ENCODE measurements around the gene HPS4. TPM values are rescaled to one million over a fixed set of nuclear protein-coding genes. Genes with fewer than 3 reads are reported as not detected.

Gene HPS4
- polyA plus RNA-seq, 1 of the 3 experiments (the other 2 are of a cell fraction), result 22.5 TPM

- H3F3A ChIP-seq (replicated peaks; ENCODE audit: insufficient read depth), result no peaks in the 10 kb centered on the region
- WGBS (ENCODE audit: low lambda C conversion rate), result 89% methylated on average over 15 of the region's 15 CpGs
These were observed 35.8 kb downstream of the HPS4 start for GRCh38 chr22:26447584-26448329.

DNA sequence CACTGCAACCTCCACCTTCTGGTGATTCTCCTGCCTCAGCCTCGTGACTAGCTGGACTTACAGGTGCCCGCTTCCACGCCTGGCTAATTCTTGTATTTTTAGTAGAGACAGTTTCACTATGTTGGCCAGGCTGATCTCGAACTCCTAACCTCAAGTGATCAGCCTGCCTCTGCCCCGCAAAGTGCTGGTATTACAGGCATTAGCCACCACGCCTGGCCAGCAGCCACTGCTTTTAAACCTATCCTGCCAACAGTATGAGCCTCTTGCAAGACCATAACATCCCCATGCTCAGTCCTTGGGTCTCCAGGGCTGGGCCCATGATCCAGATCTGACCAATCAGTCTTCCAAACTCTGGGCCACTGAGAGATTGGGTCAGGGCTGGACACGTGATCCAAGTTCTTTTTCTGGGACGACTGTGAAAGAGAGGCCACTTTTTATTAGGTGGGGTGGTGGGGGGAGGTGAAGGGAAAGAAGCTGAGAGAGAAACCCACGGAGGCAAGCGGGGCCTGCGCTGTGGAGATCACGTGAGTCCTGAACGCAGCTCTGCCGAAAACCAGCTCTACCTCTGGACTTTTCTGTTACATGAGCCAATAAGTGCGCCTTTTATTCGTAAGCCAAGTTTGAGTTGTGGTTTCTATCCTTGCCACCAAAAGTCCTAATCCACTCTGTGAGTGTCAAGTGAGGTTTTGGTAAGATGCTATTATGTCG, 36.6 kb downstream of the HPS4 start:
- Histone ChIP-seq H3K4me3 (ENCODE audit: low read depth in 2 of 2, low read length in 1 of 2) (no peak overlapping the region), H2AFZ (ENCODE audit: low read depth) (no peak overlapping the region), H3F3A (replicated peaks; ENCODE audit: insufficient read depth) (no peaks in the 10 kb centered on the region), H3K9ac (no peak overlapping the region), H3K79me2 (ENCODE audit: insufficient read depth) (no peaks in the 10 kb centered on the region), H3K4me1 (ENCODE audit: control insufficient read depth in 1 of 2, insufficient read depth in 2 of 2, low read depth in 1 of 2, low read length in 1 of 2) (no peaks in the 10 kb centered on the region; a peak in 1 of 4 replicates), H3K36me3 (replicated peaks in 1 of 2; ENCODE audit: control insufficient read depth in 1 of 2, insufficient read depth in 2 of 2, low read length in 1 of 2) (peaks cover 0 to 15% of the 10 kb centered on the region in 2 experiments), H3K9me2 (no peaks in the 10 kb centered on the region), H3K4me2 (no peak overlapping the region), H3K27ac (ENCODE audit: low read depth in 2 of 2, low read length in 1 of 2) (no peak overlapping the region), H3K27me3 (ENCODE audit: insufficient read depth) (no peaks in the 10 kb centered on the region), H3K9me3 (no peaks in the 10 kb centered on the region), H4K20me1 (ENCODE audit: insufficient read depth) (no peaks in the 10 kb centered on the region)
- 89% methylated on average over 17 of the region's 17 CpGs for WGBS (ENCODE audit: low lambda C conversion rate)
- DNase-seq, result no peak
- POLR2A ChIA-PET, result no interaction called here
- CTCF ChIA-PET, result interaction anchor here (2.4 kb wide), 1 partner anchor 15 kb away, joined by 10 read pairs; no protein-coding TSS in a partner anchor
- TF ChIP-seq JUND (IDR thresholded peaks at IDR 0.05), result no peak
- no peak for TF ChIP-seq MEF2A (IDR thresholded peaks at IDR 0.05; ENCODE audit: borderline replicate concordance, low read depth)
- no peak for TF ChIP-seq POLR2AphosphoS5 (IDR thresholded peaks at IDR 0.05; ENCODE audit: low read depth, low read length)
- TF ChIP-seq, protein P1, sequence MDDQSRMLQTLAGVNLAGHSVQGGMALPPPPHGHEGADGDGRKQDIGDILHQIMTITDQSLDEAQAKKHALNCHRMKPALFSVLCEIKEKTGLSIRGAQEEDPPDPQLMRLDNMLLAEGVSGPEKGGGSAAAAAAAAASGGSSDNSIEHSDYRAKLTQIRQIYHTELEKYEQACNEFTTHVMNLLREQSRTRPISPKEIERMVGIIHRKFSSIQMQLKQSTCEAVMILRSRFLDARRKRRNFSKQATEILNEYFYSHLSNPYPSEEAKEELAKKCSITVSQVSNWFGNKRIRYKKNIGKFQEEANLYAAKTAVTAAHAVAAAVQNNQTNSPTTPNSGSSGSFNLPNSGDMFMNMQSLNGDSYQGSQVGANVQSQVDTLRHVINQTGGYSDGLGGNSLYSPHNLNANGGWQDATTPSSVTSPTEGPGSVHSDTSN (IDR thresholded peaks at IDR 0.05), result no peak
- no peak for TF ChIP-seq CTCF (IDR thresholded peaks at IDR 0.05)
- no peak for TF ChIP-seq TAF1 (IDR thresholded peaks at IDR 0.05; ENCODE audit: borderline replicate concordance, low read depth, low read length)
- TF ChIP-seq, protein P2, sequence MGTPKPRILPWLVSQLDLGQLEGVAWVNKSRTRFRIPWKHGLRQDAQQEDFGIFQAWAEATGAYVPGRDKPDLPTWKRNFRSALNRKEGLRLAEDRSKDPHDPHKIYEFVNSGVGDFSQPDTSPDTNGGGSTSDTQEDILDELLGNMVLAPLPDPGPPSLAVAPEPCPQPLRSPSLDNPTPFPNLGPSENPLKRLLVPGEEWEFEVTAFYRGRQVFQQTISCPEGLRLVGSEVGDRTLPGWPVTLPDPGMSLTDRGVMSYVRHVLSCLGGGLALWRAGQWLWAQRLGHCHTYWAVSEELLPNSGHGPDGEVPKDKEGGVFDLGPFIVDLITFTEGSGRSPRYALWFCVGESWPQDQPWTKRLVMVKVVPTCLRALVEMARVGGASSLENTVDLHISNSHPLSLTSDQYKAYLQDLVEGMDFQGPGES (IDR thresholded peaks at IDR 0.05; ENCODE audit: low read depth, low read length), result no peak
- no peak for TF ChIP-seq RXRA (IDR thresholded peaks at IDR 0.05; ENCODE audit: borderline replicate concordance, low read depth)
- TF ChIP-seq FOXJ3 (CRISPR knock-in tag; IDR thresholded peaks at IDR 0.05), result no peak
- TF ChIP-seq TCF12 (IDR thresholded peaks at IDR 0.05), result no peak
- TF ChIP-seq, protein P3, sequence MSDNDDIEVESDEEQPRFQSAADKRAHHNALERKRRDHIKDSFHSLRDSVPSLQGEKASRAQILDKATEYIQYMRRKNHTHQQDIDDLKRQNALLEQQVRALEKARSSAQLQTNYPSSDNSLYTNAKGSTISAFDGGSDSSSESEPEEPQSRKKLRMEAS (IDR thresholded peaks at IDR 0.05; ENCODE audit: low read depth), result no peak
- TF ChIP-seq REST (IDR thresholded peaks at IDR 0.05; ENCODE audit: low read depth, low read length), result no peak

More at GRCh38 chr22:26447584-26448329, 35.8 kb downstream of the HPS4 start:
- Histone ChIP-seq H3K27ac (ENCODE audit: low read depth in 2 of 2, low read length in 1 of 2) (no peak overlapping the region), H3K27me3 (ENCODE audit: insufficient read depth) (no peaks in the 10 kb centered on the region), H3K4me3 (ENCODE audit: low read depth in 2 of 2, low read length in 1 of 2) (no peak overlapping the region), H3K4me2 (no peak overlapping the region), H3K9ac (no peak overlapping the region), H3K9me3 (no peaks in the 10 kb centered on the region), H2AFZ (ENCODE audit: low read depth) (no peak overlapping the region), H3K4me1 (ENCODE audit: control insufficient read depth in 1 of 2, insufficient read depth in 2 of 2, low read depth in 1 of 2, low read length in 1 of 2) (no peaks in the 10 kb centered on the region; a peak in 1 of 4 replicates), H4K20me1 (ENCODE audit: insufficient read depth) (no peaks in the 10 kb centered on the region), H3K79me2 (ENCODE audit: insufficient read depth) (no peaks in the 10 kb centered on the region), H3K9me2 (no peaks in the 10 kb centered on the region), H3K36me3 (replicated peaks in 1 of 2; ENCODE audit: control insufficient read depth in 1 of 2, insufficient read depth in 2 of 2, low read length in 1 of 2) (peaks cover 3 to 23% of the 10 kb centered on the region in 2 experiments)
- DNase-seq, result no peak
- no peak for TF ChIP-seq RAD21 (IDR thresholded peaks at IDR 0.05; ENCODE audit: low read length)
- TF ChIP-seq TEAD4 (IDR thresholded peaks at IDR 0.05; ENCODE audit: borderline replicate concordance, insufficient read depth), result no peak
- no peak for TF ChIP-seq USF1 (IDR thresholded peaks at IDR 0.05; ENCODE audit: borderline replicate concordance, low read depth)
- TF ChIP-seq FOSL2 (IDR thresholded peaks at IDR 0.05; ENCODE audit: borderline replicate concordance, low read depth), result no peak
- no peak for TF ChIP-seq TCF12 (IDR thresholded peaks at IDR 0.05)
- TF ChIP-seq MEF2A (IDR thresholded peaks at IDR 0.05; ENCODE audit: borderline replicate concordance, low read depth), result no peak
- CTCF ChIA-PET, result interaction anchor here (2.2 to 2.4 kb wide), 3 partner anchors 13 to 83 kb away, joined by 6 to 20 read pairs (median 10); no protein-coding TSS in a partner anchor
- POLR2A ChIA-PET, result no interaction called here

Data from SK-N-SH (cell line).